ENCODE data around the gene MAS1.

DNA sequence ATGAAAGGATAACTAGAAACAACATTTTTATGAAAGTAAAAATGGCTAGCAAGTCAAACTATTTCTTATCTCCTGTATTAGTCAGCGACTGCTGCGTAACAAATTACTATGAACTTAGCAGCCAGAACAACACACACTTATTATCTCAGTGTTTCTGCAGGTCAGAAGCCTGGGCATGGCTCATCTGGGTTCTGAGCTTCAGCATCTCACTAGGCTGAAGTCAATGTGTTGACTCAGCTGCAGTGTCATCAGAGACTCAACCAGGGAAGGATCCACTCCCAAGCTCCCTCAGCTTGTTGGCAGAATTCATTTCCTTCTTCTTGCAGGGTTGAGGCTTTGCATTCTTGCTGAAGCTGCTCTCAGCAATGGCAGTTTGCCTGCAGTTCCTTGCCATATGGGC lies 44.8 kb downstream of the MAS1 start:
- TF ChIP-seq, protein P1, sequence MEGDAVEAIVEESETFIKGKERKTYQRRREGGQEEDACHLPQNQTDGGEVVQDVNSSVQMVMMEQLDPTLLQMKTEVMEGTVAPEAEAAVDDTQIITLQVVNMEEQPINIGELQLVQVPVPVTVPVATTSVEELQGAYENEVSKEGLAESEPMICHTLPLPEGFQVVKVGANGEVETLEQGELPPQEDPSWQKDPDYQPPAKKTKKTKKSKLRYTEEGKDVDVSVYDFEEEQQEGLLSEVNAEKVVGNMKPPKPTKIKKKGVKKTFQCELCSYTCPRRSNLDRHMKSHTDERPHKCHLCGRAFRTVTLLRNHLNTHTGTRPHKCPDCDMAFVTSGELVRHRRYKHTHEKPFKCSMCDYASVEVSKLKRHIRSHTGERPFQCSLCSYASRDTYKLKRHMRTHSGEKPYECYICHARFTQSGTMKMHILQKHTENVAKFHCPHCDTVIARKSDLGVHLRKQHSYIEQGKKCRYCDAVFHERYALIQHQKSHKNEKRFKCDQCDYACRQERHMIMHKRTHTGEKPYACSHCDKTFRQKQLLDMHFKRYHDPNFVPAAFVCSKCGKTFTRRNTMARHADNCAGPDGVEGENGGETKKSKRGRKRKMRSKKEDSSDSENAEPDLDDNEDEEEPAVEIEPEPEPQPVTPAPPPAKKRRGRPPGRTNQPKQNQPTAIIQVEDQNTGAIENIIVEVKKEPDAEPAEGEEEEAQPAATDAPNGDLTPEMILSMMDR (optimal IDR thresholded peaks at IDR 0.05 in 1 of 3, IDR thresholded peaks at IDR 0.05 in 1 of 3, conservative IDR thresholded peaks at IDR 0.05 in 1 of 3; ENCODE audit: extremely low read depth in 1 of 3, insufficient read depth in 2 of 3, low read length in 3 of 3) = no peak
- no peak for TF ChIP-seq EZH2 (IDR thresholded peaks at IDR 0.05; ENCODE audit: low read length)
